ENCODE data around the gene IRF5.
"Not testable (repeated sequence)": the region's sequence is repeated elsewhere in the genome, so short reads cannot be mapped to it uniquely, and the experiment has no call there.

IRF5 gene

GRCh38 chr7:128912281-128912680, 25.4 kb upstream of the IRF5 start:
- TF ChIP-seq, protein P1, sequence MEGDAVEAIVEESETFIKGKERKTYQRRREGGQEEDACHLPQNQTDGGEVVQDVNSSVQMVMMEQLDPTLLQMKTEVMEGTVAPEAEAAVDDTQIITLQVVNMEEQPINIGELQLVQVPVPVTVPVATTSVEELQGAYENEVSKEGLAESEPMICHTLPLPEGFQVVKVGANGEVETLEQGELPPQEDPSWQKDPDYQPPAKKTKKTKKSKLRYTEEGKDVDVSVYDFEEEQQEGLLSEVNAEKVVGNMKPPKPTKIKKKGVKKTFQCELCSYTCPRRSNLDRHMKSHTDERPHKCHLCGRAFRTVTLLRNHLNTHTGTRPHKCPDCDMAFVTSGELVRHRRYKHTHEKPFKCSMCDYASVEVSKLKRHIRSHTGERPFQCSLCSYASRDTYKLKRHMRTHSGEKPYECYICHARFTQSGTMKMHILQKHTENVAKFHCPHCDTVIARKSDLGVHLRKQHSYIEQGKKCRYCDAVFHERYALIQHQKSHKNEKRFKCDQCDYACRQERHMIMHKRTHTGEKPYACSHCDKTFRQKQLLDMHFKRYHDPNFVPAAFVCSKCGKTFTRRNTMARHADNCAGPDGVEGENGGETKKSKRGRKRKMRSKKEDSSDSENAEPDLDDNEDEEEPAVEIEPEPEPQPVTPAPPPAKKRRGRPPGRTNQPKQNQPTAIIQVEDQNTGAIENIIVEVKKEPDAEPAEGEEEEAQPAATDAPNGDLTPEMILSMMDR (IDR thresholded peaks at IDR 0.05; ENCODE audit: insufficient read depth, low read depth, low read length, missing control alignments), result no peak
- H3K4me3 ChIP-seq (ENCODE audit: low read length), result no peak overlapping the region
- DNase-seq (ENCODE audit: low read depth), result no peak

GRCh38 chr7:128912709-128913495, 24.8 kb upstream of the IRF5 start:
- DNase-seq (ENCODE audit: low read depth); H3K4me3 ChIP-seq (ENCODE audit: low read length): not testable (repeated sequence)

DNA sequence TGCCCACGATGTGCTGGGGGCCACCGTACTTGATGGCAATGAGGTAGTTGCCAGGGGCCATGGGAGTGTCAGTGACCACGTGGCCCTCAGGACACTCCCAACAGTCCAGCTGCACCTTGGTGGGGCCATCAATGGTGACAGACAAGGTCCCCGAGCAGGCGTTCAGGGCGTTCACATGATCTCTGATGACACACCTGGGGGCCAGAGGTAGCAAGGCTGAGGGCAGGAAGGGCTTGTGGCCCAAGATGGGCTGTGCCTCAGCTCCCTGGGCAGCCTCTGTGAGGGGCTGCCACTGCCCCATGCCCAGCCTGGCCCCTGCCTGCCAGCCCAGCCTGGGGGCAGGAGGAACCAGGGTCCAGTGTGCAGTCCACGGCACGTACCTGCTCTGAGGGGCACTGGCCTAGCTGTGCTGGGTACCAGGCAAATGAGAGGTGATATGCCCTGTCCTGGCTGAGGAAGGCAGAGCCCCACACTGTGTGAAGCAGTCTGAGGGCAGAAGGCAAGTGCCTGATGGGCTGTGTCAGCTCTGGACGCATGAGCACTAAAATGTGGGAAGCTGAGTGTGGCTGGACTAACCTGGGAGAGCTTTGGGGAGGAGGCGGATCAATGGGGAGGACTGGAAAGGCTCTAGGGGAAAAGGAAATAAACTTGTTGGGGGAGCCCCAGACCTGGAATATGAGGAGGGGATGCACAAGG, 23.7 kb upstream of the IRF5 start:
- TF ChIP-seq, protein P1 (IDR thresholded peaks at IDR 0.05; ENCODE audit: insufficient read depth, low read depth, low read length, missing control alignments), result no peak
- DNase-seq (ENCODE audit: low read depth), result no peak

DNA sequence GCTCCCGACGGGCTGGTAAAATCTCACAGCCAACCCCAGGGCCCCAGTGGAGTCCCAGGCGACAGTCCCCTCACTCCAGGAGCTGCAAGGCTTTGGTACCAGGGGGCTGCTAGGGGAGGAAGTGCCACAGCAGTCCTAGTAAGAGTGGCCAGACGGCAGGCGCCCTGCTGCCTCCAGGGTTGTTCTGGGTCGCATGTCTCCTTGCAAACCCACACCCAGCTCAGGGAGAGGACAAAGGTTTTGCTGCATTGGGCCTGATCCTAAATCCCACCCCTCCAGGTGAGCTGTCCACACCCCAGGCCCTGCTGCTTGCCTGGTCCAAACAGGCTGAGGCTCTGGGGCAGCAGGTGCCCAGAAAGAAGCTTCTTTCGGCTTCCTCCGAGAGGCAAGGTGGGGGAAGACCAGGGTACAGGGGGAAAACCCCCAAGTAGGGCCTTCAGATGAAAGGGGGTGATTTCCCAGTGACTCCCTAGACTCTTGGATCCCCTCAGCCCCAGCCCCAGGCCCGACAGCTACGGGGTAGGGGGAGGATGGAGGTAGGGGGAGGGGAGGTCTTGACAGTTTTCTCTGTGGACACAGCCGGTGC, 23.1 kb upstream of the IRF5 start:
- no peak for DNase-seq (ENCODE audit: low read depth)
- H3K4me3 ChIP-seq (ENCODE audit: low read length), result no peak overlapping the region
- TF ChIP-seq, protein P1 (IDR thresholded peaks at IDR 0.05; ENCODE audit: insufficient read depth, low read depth, low read length, missing control alignments), result no peak

More for the DNA sequence above, 23.7 kb upstream of the IRF5 start:
- H3K4me3 ChIP-seq (ENCODE audit: low read length), result no peak overlapping the region

- DNase-seq (ENCODE audit: low read depth), result no peak
- TF ChIP-seq, protein P1 (IDR thresholded peaks at IDR 0.05; ENCODE audit: insufficient read depth, low read depth, low read length, missing control alignments), result no peak
- peak overlapping the region; percentile 20 for H3K4me3 ChIP-seq (ENCODE audit: low read length)
Measured at GRCh38 chr7:128915271-128915819, 22.4 kb upstream of the IRF5 start.

- TF ChIP-seq, protein P1 (IDR thresholded peaks at IDR 0.05; ENCODE audit: insufficient read depth, low read depth, low read length, missing control alignments), result no peak
- no peak for DNase-seq (ENCODE audit: low read depth)
- H3K4me3 ChIP-seq (ENCODE audit: low read length), result peak overlapping the region; percentile 20
Measured at GRCh38 chr7:128915841-128916642, 21.7 kb upstream of the IRF5 start.

DNA sequence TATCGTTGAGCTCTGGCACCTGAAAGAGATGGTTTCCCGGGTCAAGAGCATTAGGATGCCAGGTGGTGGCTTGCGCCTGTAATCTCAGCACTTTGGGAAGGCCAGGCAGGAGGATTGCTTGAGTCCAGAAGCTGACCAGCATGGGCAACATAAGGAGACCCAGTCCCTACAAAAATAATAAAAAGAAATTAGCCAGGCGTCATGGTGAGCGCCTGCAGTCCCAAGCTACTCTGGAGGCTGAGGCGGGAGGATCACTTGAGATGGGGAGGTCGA, 21.1 kb upstream of the IRF5 start:
- no peak overlapping the region for H3K4me3 ChIP-seq (ENCODE audit: low read length)
- no peak for DNase-seq (ENCODE audit: low read depth)
- TF ChIP-seq, protein P1 (IDR thresholded peaks at IDR 0.05; ENCODE audit: insufficient read depth, low read depth, low read length, missing control alignments), result no peak

Measured in epithelial cell of esophagus (primary cell).